B cell (primary cell): ENCODE data around the gene CCR6.

Experiments
- CTCF ChIP-seq: fragments of 200-600 bp; IDR thresholded peaks from one replicate; pipeline ENCODE4 v1.8.0; 2022; ENCODE audit warnings: antibody characterized with exemption, mild to moderate bottlenecking
- EZH2 ChIP-seq: IDR thresholded peaks from 2 replicates; pipeline ENCODE4 v1.6.1; 2012; ENCODE audit warnings: borderline replicate concordance, low read depth, mild to moderate bottlenecking, moderate library complexity, low read length; ENCODE audit not compliant: insufficient read depth, poor library complexity, severe bottlenecking

GRCh38 chr6:167145461-167145860, 22.6 kb downstream of the CCR6 start:
- TF ChIP-seq EZH2 (no peak), CTCF (no peak)
